ENCODE data around the gene LRRC46. TPM values are rescaled to one million over a fixed set of nuclear protein-coding genes. Genes with fewer than 3 reads are reported as not detected.

LRRC46 gene
- total and polyA plus RNA-seq, 9 of the 15 experiments (the other 6 are each of a cell fraction or from before 2014, with no cell fraction given): 0.39 to 1.4 (median 0.53) TPM; not detected in 1

GRCh38 chr17:47785538-47786123 is 45.8 kb upstream of the LRRC46 start (continued):
- TF ChIP-seq DMBX1 (CRISPR knock-in tag; IDR thresholded peaks at IDR 0.05; ENCODE audit: borderline replicate concordance) (peak; percentile 76; the same call in 1 of the 2 replicates), POLR2H (tag; IDR thresholded peaks at IDR 0.05; ENCODE audit: low read depth) (no peak), PHF8 (IDR thresholded peaks at IDR 0.05; ENCODE audit: borderline replicate concordance, low read length) (no peak), LCOR (CRISPR knock-in tag; IDR thresholded peaks at IDR 0.05) (no peak), CREBBP (IDR thresholded peaks at IDR 0.05; ENCODE audit: low read depth, low read length) (no peak), HDGF (IDR thresholded peaks at IDR 0.05) (no peak), CBX2 (IDR thresholded peaks at IDR 0.05; ENCODE audit: insufficient read depth, low read length, poor library complexity, severe bottlenecking) (no peak), C11orf30 (IDR thresholded peaks at IDR 0.05; ENCODE audit: low read depth) (no peak), FOXA1 (IDR thresholded peaks at IDR 0.05; ENCODE audit: borderline replicate concordance) (no peak), ZNF316 (IDR thresholded peaks at IDR 0.05) (0 out of 2 replicates have a peak, but pooled peaks have one; percentile 27), ZBTB17 (CRISPR knock-in tag; IDR thresholded peaks at IDR 0.05) (no peak), AFF1 (IDR thresholded peaks at IDR 0.05; ENCODE audit: low read depth in 1 of 2, partially characterized antibody in 2 of 2) (peak in 1 of 2 experiments; percentile 83), ID3 (CRISPR knock-in tag; IDR thresholded peaks at IDR 0.05) (no peak), ID3 (tag; IDR thresholded peaks at IDR 0.05) (no peak), NR2C2 (CRISPR knock-in tag; IDR thresholded peaks at IDR 0.05) (0 out of 2 replicates have a peak, but pooled peaks have one; percentile 48), NR2C2 (tag; IDR thresholded peaks at IDR 0.05) (no peak)
- TF ChIP-seq, protein P1, sequence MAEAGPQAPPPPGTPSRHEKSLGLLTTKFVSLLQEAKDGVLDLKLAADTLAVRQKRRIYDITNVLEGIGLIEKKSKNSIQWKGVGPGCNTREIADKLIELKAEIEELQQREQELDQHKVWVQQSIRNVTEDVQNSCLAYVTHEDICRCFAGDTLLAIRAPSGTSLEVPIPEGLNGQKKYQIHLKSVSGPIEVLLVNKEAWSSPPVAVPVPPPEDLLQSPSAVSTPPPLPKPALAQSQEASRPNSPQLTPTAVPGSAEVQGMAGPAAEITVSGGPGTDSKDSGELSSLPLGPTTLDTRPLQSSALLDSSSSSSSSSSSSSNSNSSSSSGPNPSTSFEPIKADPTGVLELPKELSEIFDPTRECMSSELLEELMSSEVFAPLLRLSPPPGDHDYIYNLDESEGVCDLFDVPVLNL (CRISPR knock-in tag; IDR thresholded peaks at IDR 0.05; ENCODE audit: low read depth): 0 out of 2 replicates have a peak, but pooled peaks have one; percentile 48
- TF ChIP-seq, protein P2, sequence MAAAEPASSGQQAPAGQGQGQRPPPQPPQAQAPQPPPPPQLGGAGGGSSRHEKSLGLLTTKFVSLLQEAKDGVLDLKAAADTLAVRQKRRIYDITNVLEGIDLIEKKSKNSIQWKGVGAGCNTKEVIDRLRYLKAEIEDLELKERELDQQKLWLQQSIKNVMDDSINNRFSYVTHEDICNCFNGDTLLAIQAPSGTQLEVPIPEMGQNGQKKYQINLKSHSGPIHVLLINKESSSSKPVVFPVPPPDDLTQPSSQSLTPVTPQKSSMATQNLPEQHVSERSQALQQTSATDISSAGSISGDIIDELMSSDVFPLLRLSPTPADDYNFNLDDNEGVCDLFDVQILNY (CRISPR knock-in tag; IDR thresholded peaks at IDR 0.05): peak; percentile 64; the same call in 1 of the 2 replicates
